ENCODE data around the gene TTLL10. TPM values are rescaled to one million over a fixed set of nuclear protein-coding genes. Genes with fewer than 3 reads are reported as not detected.
"Not testable (repeated sequence)": the region's sequence is repeated elsewhere in the genome, so short reads cannot be mapped to it uniquely, and the experiment has no call there.

The TTLL10 gene
- total and polyA plus RNA-seq, 5 donors = 0.09 TPM; not detected in 4

GRCh38 chr1:1176063-1176761 lies 2.5 kb downstream of the TTLL10 start:
- H3K9me3 ChIP-seq (ENCODE audit: control insufficient read depth, low read length); H3K27me3 ChIP-seq (ENCODE audit: control insufficient read depth, insufficient read depth); intact Hi-C loops (cut with DNase I); H3K4me3 ChIP-seq (ENCODE audit: low read length); ATAC-seq; H3K27ac ChIP-seq (ENCODE audit: low read length); H3K4me1 ChIP-seq (ENCODE audit: control insufficient read depth, insufficient read depth, low read length): not testable (repeated sequence)
- peak in 2 of 3 donors; percentile 18 to 35 for DNase-seq
- 32% methylated on average over 22 of the region's 22 CpGs for WGBS

GRCh38 chr1:1176931-1177330 lies 3.3 kb downstream of the TTLL10 start:
- H3K27ac ChIP-seq (ENCODE audit: low read length) = no peak overlapping the region
- no peak overlapping the region for H3K4me3 ChIP-seq (ENCODE audit: low read length)
- H3K9me3 ChIP-seq (ENCODE audit: control insufficient read depth, low read length) = no peaks in the 10 kb centered on the region
- no peaks in the 10 kb centered on the region for H3K27me3 ChIP-seq (ENCODE audit: control insufficient read depth, insufficient read depth)
- DNase-seq (no peak), ATAC-seq (no peak)
- no peaks in the 10 kb centered on the region for H3K4me1 ChIP-seq (ENCODE audit: control insufficient read depth, insufficient read depth, low read length)
- WGBS = 79% methylated on average over 7 of the region's 7 CpGs
- intact Hi-C loops (cut with DNase I) = no loop called here

DNA sequence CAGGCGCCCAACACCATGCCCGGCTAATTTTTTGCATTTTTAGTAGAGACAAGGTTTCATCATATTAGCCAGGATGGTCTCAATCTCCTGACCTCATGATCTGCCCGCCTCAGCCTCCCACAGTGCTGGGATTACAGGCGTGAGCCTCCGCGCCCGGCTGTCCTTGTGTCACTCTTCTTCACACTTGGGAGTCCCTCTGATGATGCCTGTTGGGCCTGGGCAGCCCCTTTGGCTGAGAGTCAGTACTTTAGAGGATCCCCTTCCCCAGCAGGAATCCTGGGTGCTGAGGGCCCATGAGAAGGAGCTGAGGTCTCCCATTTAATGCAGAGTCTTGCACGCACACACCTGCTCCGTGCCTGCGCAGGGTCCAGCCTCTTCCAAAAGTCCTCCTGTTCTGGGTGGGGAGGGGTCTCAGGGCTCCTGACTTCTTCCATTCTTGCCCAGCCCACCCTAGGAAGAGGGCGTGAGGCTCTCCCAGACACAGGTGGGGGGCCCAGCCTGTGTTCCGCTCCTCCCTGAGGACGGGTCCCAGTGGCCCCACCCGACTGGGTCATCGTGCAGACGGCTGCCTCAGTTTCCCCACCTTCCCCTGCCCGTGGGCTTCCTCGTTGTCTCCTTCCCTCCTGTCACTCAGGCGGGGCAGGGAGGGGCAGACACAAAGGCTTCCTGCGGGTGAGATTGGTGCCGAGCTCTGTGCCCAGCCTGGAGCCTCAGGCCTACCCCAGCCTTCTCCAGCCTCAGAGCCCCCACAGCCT lies 3.9 kb downstream of the TTLL10 start:
- ATAC-seq (no peak), DNase-seq (peak in 2 of 3 donors; percentile 9 to 34)
- H3K9me3 ChIP-seq (ENCODE audit: control insufficient read depth, low read length) = no peaks in the 10 kb centered on the region
- H3K27ac ChIP-seq (ENCODE audit: low read length) = no peak overlapping the region
- intact Hi-C loops (cut with DNase I) = no loop called here
- no peaks in the 10 kb centered on the region for H3K27me3 ChIP-seq (ENCODE audit: control insufficient read depth, insufficient read depth)
- no peaks in the 10 kb centered on the region for H3K4me1 ChIP-seq (ENCODE audit: control insufficient read depth, insufficient read depth, low read length)
- WGBS = 80% methylated on average over 21 of the region's 21 CpGs
- no peak overlapping the region for H3K4me3 ChIP-seq (ENCODE audit: low read length)

DNA sequence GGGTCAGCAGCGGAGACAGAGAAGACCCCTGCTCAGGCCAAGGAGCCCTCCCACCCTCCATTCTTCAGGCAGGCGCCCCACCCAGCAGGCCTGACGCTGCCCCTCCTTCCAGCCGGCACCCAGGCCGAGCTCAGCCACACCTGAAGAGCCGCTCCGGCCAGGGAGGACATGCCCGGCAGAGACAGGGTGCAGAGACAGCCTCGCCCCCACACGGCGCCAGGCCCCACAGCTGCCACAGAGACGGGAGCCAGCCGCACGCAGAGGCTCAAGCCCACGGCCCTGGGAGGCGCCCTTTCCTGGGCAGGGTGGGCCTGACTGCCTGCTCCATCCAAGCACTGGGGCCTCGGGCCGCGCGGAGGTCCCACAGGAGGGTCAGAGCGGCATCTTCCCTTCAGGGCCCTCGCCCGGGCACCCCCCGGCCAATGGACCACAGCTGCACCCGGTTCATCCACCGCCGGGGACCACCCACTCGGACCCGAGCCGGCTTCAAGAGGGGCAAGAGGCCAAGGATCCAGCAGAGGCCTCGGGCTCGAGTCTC lies 5.2 kb downstream of the TTLL10 start:
- intact Hi-C loops (cut with DNase I) = no loop called here
- Histone ChIP-seq H3K4me3 (ENCODE audit: low read length) (no peak overlapping the region), H3K4me1 (ENCODE audit: control insufficient read depth, insufficient read depth, low read length) (no peaks in the 10 kb centered on the region), H3K27me3 (ENCODE audit: control insufficient read depth, insufficient read depth) (no peaks in the 10 kb centered on the region), H3K9me3 (ENCODE audit: control insufficient read depth, low read length) (no peaks in the 10 kb centered on the region), H3K27ac (ENCODE audit: low read length) (no peak overlapping the region)
- ATAC-seq (no peak), DNase-seq (peak in 2 of 3 donors; percentile 42 to 51)
- 86% methylated on average over 32 of the region's 32 CpGs for WGBS

- H3K27ac ChIP-seq (ENCODE audit: low read length) = no peak overlapping the region
- no peak for ATAC-seq
- whole genome bisulfite sequencing = 80% methylated on average over 25 of the region's 25 CpGs
- no peaks in the 10 kb centered on the region for H3K4me1 ChIP-seq (ENCODE audit: control insufficient read depth, insufficient read depth, low read length)
- DNase-seq = peak in 2 of 3 donors; percentile 42 to 46
- H3K4me3 ChIP-seq (ENCODE audit: low read length) = no peak overlapping the region
- H3K9me3 ChIP-seq (ENCODE audit: control insufficient read depth, low read length) = no peaks in the 10 kb centered on the region
- H3K27me3 ChIP-seq (ENCODE audit: control insufficient read depth, insufficient read depth) = no peaks in the 10 kb centered on the region
- intact Hi-C loops (cut with DNase I) = no loop called here
Observed at GRCh38 chr1:1179346-1179982, 5.8 kb downstream of the TTLL10 start.

DNA sequence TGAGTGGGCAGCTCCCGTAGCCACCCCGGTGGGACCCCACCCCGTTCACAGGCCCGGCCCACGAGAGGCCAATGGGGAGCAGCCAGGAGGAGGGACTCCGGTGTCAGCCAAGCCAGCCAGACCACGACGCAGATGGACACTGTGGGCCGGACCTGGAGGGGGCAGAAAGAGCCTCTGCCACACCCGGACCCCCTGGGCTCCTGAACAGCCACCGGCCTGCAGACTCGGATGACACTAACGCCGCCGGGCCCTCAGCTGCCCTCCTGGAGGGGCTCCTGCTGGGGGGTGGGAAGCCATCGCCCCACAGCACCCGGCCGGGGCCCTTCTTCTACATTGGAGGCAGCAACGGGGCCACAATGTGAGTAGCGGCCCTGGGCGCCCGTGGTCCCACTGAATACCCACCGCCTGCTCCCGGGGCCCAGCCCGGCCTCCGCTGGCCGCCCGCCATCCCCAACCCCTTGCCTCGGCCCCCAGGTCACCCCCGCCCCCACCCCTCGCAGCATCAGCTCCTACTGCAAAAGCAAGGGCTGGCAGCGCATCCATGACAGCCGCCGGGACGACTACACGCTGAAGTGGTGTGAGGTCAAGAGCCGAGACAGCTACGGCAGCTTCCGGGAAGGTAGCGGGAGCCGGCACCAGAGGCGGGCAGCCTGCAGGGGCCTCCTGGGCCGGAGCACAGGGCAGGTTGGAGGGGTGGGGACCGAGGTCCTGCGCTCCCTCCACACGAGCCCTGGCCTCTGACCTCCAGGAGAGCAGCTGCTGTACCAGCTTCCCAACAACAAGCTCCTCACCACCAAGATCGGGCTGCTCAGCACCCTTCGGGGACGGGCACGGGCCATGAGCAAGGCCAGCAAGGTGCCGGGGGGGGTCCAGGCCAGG lies 6.5 kb downstream of the TTLL10 start:
- intact Hi-C loops (cut with DNase I) = no loop called here
- Histone ChIP-seq H3K27me3 (ENCODE audit: control insufficient read depth, insufficient read depth) (no peaks in the 10 kb centered on the region), H3K27ac (ENCODE audit: low read length) (no peak overlapping the region), H3K9me3 (ENCODE audit: control insufficient read depth, low read length) (no peaks in the 10 kb centered on the region), H3K4me3 (ENCODE audit: low read length) (no peak overlapping the region), H3K4me1 (ENCODE audit: control insufficient read depth, insufficient read depth, low read length) (no peaks in the 10 kb centered on the region)
- DNase-seq (peak in 2 of 3 donors; percentile 38 to 56), ATAC-seq (no peak)
- 67% methylated on average over 51 of the region's 51 CpGs for WGBS

DNA sequence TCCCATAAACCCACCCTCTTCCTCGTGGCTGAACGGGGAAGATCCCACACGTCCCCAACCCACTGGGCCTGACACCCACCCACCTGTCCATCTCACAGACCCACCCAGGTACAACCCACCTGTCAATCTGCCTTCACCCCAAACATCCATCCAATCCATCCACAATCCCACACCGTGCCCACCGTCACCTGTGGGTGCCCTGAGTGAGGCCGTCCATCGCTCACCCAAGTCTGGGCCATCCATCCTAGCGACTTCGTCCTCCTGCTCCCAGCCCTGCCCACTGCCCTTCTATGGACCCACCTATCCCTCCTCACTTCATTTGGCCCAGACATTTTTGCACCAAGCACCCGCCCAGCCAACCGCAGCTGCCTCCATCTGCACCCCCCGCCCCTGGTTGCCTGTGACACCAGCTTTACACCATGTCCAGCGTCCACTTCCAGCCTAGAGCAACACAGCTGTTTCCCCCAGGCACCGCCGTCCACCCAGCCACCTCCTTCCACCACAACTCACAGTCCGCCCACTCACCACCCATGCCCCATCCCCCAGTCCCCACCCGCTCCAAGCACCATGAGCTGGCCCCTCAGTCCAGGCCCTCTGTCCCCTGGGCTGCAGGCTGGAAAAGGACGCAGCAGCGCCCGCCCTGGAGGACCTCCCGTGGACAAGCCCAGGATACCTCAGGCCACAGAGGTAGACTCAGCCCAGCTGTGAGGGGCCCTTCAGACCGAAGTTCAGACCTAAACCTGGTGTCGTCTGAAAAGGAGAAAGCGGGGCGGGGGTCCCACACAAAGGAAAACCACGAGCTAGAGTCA lies 7.7 kb downstream of the TTLL10 start:
- no peaks in the 10 kb centered on the region for H3K9me3 ChIP-seq (ENCODE audit: control insufficient read depth, low read length)
- no peak overlapping the region for H3K4me3 ChIP-seq (ENCODE audit: low read length)
- DNase-seq (peak in 2 of 3 donors; percentile 30 to 48), ATAC-seq (no peak)
- H3K27me3 ChIP-seq (ENCODE audit: control insufficient read depth, insufficient read depth) = no peaks in the 10 kb centered on the region
- no peaks in the 10 kb centered on the region for H3K4me1 ChIP-seq (ENCODE audit: control insufficient read depth, insufficient read depth, low read length)
- intact Hi-C loops (cut with DNase I) = no loop called here
- 87% methylated on average over 26 of the region's 26 CpGs for WGBS
- H3K27ac ChIP-seq (ENCODE audit: low read length) = no peak overlapping the region

DNA sequence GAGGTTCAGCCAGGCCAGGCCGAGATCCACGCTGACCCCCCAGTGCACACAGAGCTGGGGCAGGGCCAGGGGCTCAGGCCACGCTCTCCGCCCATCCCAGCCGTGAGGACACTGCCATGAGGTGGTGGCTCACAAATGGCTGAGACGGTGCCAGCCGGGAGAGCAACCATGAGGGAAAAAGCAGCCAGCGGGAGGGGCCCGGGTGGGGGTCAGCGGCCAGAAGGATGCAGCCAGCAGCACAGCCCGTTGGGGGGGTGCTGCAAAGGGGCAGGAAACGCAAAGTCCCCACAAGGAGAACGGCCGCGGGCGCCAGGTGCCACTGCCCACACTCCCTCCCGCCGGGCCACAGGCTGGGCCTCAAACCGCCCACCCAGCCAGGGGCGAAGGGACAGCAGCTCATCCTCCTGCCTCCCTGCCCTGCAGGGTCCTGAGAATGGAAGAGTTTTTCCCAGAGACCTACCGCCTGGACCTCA lies 8.3 kb downstream of the TTLL10 start:
- Histone ChIP-seq H3K4me1 (ENCODE audit: control insufficient read depth, insufficient read depth, low read length) (no peaks in the 10 kb centered on the region), H3K27ac (ENCODE audit: low read length) (no peak overlapping the region), H3K4me3 (ENCODE audit: low read length) (no peak overlapping the region), H3K9me3 (ENCODE audit: control insufficient read depth, low read length) (no peaks in the 10 kb centered on the region), H3K27me3 (ENCODE audit: control insufficient read depth, insufficient read depth) (no peaks in the 10 kb centered on the region)
- DNase-seq (peak; percentile 9 to 58 (median 40)), ATAC-seq (no peak)
- intact Hi-C loops (cut with DNase I) = no loop called here
- 80% methylated on average over 21 of the region's 21 CpGs for WGBS

- no peak overlapping the region for H3K4me3 ChIP-seq (ENCODE audit: low read length)
- 58% methylated on average over 39 of the region's 39 CpGs for whole genome bisulfite sequencing
- H3K27ac ChIP-seq (ENCODE audit: low read length) = no peak overlapping the region
- no peaks in the 10 kb centered on the region for H3K4me1 ChIP-seq (ENCODE audit: control insufficient read depth, insufficient read depth, low read length)
- H3K27me3 ChIP-seq (ENCODE audit: control insufficient read depth, insufficient read depth) = no peaks in the 10 kb centered on the region
- DNase-seq = peak; percentile 16 to 59 (median 38)
- no peaks in the 10 kb centered on the region for H3K9me3 ChIP-seq (ENCODE audit: control insufficient read depth, low read length)
- intact Hi-C loops (cut with DNase I) = no loop called here
- ATAC-seq = peak; percentile 13 to 18
Observed at GRCh38 chr1:1182491-1183220, 9.0 kb downstream of the TTLL10 start.
